GM18519 (cell line): Measurements from ENCODE around the gene RPN1.

Experiments
- ATAC-seq: cut with Tn5 transposase; IDR thresholded peaks from one replicate; pipeline ENCODE4 v1.9.1; 2021; ENCODE audit warnings: mild to moderate bottlenecking, moderate library complexity; ENCODE audit not compliant: unreplicated experiment, low FRiP score

RPN1 gene

DNA sequence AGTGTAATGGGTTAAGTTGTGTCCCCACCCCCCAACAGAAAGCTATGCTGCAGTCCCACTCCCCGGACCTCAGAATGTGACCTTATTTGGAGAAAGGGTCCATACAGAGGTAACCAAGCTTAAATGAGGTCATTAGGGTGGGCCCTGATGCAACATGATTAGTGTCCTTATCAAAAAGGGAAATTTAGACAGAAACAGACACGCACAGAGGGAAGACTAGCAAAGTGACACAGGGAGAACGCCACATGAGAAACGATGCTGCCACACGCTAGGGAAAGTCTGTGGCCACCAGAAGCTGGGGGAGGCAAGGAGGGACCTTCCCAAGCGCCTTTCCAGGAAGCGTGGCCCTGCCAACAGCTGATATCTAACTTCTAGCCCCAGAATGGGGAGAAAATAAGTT, 65.4 kb downstream of the RPN1 start:
- ATAC-seq = no peak

DNA sequence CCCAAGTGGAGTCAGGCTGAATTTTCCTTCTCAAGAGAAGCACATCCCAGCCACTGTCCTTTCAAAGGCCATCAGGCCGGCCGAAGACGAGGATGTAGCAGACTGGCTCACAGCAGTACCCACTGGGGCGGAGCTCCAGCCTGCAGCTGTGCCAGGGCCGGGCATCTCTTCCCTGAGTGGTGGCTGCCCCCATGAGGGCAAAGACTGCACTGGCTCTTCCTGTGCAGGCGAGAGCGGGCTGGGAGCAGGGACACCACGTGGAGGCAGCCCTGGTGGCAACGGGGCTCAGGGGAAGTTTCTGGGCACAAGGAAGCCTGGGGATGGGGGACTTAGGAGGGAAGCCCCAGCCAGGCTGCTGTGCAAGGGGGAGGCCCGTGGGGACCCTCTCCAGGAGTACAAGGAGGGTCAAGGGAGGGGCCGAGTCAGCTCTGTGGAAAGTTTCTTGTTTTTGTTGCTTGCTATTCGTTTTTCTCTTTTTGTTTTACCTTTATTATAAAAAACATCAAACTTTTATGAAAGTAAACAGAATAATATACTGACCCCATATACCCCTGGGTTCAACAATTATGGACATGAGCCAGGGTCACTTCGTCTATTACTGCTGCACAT, 66.1 kb downstream of the RPN1 start:
- ATAC-seq = no peak

DNA sequence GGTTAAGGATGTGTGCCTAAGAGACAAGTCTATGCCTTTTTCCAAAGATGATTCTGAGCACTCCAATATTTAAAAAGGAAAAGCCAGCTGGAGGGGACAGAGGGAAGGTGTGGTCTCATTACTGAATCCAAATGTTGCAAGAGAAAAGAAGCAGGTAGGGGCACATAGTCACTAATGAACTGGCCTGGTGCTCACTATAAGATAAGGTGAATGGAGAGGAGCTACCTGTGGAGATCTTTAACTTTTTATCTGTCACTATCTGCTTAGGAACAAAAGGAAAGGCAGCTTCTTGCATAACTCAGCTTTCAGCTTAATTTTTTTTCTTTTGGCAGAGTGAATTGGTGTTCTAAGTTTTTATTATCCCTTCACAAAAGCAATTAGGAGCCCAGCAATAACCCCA, 69.1 kb downstream of the RPN1 start:
- no peak for ATAC-seq

DNA sequence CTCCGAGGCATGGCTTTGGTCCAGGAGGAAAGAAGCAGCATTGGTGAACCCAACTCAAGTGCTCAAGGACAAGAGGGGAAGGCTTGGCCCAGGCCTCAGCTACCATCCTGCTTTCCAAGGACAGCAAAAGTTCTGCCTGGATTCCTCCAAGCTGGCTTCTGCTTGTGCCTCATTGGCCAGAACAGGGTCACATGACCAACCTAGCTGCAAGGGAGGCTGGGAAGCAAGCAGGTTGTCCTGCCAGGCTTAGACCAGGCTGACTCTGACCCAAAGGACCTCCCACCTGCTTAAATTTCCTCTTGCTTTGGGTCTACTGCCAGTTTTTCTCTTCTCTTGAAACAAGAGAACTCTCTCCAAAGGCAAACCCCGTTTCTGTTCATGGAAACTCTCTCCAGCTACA, 70.7 kb downstream of the RPN1 start:
- no peak for ATAC-seq

DNA sequence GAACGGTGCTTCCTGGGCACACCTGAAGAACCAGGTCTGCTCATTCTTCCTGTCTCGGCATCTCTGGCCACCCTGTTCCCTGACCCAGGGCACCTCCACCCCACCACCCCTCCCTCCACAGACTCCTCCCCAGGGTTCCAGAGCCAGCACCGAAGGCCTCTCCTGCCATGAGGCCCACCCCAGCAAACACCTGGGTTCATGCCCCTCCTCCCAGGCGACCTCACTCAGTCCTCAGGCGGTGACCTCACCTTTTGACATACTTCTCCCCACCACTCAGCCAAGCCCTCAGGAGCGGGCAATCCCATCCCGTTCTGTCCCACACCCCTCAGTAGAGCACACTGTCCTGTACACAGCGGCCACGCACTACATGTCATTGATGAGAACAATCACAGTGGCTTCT, 72.3 kb downstream of the RPN1 start:
- ATAC-seq = no peak

DNA sequence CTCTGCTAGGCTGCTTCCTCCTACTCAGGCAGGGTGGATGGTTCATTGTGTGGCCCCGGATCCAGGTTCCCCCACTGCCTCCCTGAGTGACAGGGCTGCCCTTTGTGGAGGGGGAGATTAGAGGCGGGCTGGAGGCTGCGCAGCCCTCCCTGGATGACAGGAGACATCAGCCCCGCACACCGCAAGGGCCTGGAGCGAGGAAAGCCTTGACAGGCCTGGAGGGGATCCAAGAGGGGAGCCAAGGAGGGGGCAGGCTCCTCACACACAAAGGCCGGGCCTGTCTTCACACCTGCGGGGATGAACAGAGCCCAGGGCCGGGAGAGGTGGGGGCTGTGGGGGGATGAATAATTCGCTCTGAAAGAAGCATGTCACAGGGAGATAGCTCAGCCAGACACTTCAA, 72.9 kb downstream of the RPN1 start:
- no peak for ATAC-seq

DNA sequence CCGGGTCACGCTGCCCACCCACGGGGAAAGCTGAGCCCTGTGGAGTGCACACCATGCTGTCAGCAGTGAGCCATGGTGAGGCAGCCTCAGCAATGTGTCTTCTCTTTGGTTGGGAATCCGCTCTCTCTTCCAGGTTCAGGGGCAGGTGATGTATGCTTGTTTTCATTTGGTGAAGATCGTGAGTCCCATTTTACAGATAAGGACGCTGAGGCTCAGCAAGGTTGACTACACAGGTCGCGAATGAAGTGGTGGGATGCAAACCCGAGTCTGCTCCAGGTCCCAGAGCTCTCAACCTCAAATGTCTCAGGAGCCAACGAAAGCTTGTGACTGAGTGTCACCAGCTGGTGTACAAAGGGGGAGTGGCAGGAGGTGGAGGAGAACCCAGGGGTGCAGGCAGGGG, 74.3 kb downstream of the RPN1 start:
- ATAC-seq = no peak

DNA sequence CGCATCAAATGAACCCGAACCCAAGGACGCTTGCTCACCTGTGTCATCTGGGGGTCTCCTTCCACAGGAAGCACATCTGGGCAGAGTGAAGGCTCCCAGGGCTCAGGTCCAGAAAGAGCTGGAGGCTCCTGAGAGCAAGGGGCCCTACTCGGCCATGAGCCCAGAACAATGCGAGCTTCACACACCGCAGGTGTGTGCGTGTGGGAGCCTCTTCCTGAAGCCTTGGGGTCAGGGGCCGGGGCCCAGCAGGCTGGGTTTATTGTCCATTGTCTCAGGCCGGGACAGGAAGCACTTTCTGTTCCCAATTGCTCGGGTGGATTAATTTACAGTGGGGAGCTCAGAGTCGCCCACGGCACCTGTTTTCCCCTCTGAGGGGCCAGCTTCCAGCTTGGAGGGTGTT, 74.8 kb downstream of the RPN1 start:
- ATAC-seq = no peak

DNA sequence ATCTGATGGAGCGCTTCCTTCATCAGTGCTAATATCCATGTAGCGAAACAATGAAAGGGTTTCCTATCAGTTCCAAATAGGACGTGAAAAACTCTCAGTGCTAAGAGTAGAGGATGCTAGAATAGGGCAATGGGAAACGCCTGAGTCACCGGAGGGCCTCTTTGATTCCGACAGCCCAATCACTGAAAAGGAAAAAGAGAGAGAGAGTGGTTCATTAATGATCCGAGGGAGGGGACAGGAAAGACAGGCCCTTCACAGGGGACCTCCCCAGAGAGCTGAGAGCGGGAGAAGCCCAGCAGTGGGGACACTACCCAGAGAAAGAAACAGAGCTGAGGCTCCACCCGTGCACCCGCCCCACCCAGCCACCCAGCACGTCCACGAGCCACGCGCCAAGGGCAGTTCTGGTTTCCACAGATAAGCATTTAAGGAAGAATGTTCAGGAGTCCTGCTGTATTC, 76.9 kb downstream of the RPN1 start:
- ATAC-seq = no peak

DNA sequence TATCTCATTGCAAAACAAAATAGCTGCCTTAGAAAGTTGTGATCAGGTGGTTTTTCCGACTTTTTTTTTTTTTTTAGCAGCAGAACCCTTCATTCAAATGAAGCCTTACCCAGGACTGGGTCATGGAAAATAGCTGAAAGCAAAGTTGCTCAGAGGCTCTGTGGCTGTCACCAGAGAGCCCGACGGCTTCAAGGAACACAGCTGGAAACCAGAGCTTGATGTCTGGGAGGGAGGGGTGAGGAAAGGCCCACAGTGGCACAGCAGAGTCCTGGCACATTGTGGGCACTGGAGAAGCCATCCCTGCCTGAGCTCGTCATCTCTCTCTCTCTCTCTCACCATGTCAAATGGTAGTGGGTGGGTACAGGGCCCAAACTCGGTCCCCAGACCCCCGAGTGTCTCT, 77.5 kb downstream of the RPN1 start:
- no peak for ATAC-seq

DNA sequence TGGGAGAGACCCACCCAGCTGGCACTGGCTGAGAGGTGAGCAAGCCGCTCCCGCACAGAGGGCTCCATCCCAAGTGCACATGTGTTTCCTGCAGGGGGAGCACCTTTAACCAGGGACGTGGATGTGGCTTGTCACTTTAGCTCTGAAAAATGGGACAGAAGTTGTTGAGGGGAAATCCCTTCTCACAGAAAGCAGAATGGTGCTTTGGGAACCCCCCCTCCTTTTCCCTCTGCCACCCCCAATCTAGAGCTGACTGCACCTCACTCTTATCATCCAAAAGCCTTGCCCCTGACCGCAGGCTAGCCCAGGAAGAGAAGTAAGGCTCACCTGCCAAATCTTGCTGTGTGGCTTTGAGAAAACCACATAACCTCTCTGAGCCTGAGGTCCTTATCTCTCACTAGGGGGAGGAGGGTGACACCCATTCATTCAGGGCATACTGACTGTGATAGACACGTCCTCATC, 77.9 kb downstream of the RPN1 start:
- ATAC-seq = no peak

DNA sequence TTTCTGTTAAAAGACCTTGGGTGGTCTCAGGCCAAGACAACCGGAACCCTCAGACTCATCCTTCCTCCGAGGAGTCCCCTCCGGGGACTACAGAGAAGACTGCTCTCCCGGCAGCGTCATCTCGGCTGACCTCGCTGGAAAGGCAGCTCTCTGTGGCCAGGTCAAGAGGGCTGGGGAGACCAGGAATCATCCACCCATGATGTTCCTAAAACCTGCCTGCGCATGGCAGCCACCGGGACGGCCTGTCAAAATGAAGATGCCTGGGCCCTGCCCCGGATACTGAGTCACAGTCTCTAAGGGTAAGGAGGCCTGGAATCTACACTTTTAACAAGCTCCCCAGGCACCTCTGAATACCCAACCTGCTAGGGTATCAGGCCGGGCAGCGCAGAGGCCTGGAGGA, 78.6 kb downstream of the RPN1 start:
- no peak for ATAC-seq
